DMS79 treated with DMSO at 0.1 percent for 48 hours (cell line): ENCODE results near the gene PBX4.
"Not testable (repeated sequence)": the region's sequence is repeated elsewhere in the genome, so short reads cannot be mapped to it uniquely, and the experiment has no call there.

Experiments used
- DNase-seq: peaks from one replicate; lab custom pipeline; 2025; lab: John Stamatoyannopoulos, UW

The PBX4 gene

GRCh38 chr19:19626516-19627472 is 8.3 kb upstream of the PBX4 start:
- no peak for DNase-seq

GRCh38 chr19:19624032-19624570 is 5.6 kb upstream of the PBX4 start:
- no peak for DNase-seq

- DNase-seq = no peak
These were observed 4.9 kb upstream of the PBX4 start for GRCh38 chr19:19623383-19623782.

GRCh38 chr19:19619849-19620210 is 1.3 kb upstream of the PBX4 start:
- DNase-seq = no peak

GRCh38 chr19:19619181-19619848 is 828 bp upstream of the PBX4 start:
- DNase-seq = no peak

- DNase-seq = no peak
These were observed 3.4 kb downstream of the PBX4 start for GRCh38 chr19:19615086-19615485.

- DNase-seq = no peak
These were observed 5.0 kb downstream of the PBX4 start for GRCh38 chr19:19613506-19613905.

- DNase-seq = no peak
These were observed 7.9 kb downstream of the PBX4 start for GRCh38 chr19:19610376-19611202.

- not testable (repeated sequence) for DNase-seq
These were observed 11.8 kb downstream of the PBX4 start for GRCh38 chr19:19606686-19607085.

GRCh38 chr19:19606021-19606420 is 12.5 kb downstream of the PBX4 start:
- no peak for DNase-seq

- no peak for DNase-seq
These were observed 15.7 kb downstream of the PBX4 start for GRCh38 chr19:19602713-19603324.

- DNase-seq = no peak
These were observed 16.3 kb downstream of the PBX4 start for GRCh38 chr19:19602136-19602712.

- no peak for DNase-seq
These were observed 17.6 kb downstream of the PBX4 start for GRCh38 chr19:19600793-19601330.

GRCh38 chr19:19598728-19599451 is 19.6 kb downstream of the PBX4 start:
- DNase-seq = not testable (repeated sequence)

GRCh38 chr19:19597809-19598306 is 20.6 kb downstream of the PBX4 start:
- DNase-seq = no peak

- DNase-seq = no peak
These were observed 23.3 kb downstream of the PBX4 start for GRCh38 chr19:19595171-19595701.

GRCh38 chr19:19594381-19594780 is 24.1 kb downstream of the PBX4 start:
- DNase-seq = no peak

- DNase-seq = no peak
These were observed 25.8 kb downstream of the PBX4 start for GRCh38 chr19:19592690-19593089.

GRCh38 chr19:19591133-19591825 is 27.2 kb downstream of the PBX4 start:
- DNase-seq = no peak
